GM11168 (cell line): ENCODE data around the gene CAMSAP2.

Source experiments
- in situ Hi-C: fragments of 300-500 bp; cut with MboI; formaldehyde crosslinking; loops from one replicate; pipeline ENCODE4 v1.12.0; 2022; ENCODE audit warnings: low sequenced_read_pairs; ENCODE audit not compliant: unreplicated experiment

Gene CAMSAP2

DNA sequence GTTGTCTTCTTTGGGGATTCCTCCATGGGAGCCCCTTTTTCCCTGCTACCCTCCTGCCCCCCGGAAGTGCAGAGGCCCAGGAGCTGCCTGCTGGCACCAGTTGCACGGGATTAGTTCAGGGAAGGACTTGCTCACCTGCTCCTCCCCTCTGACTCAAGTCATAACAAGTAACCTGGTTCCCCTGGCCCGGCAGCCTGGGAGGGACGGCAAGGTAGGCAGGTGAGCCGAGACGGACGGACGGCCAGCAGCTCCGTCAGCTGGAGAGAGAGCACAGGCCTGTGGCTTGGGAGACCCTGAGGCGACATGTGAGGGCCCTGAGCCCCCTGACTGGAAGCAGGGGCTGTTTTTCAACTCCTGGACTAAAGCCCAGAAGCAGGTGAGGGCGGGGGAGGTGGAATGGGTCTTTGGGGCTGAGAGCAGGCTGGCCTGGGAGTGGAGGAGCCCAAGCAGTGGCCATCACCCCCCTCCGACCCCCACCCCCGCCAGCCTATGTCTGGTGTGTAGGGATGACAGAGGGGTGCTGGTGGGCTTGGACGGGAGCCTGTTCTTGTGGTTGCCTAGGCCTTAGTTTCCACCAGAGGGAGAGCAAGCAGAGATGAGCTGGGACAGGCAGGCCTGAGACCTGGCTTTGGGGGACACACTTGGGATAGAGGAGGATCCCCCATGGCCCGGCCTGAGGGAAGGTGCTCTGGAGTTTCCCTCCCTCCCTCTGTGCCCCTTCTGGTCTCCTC, 156.2 kb downstream of the CAMSAP2 start, which contains the start of gene INAVA:
TSS of gene INAVA (plus strand) at position 189 of the 731 bp plus-strand sequence. CDS start 3,501 bp downstream, outside the sequence.
- in situ Hi-C loops: no loop called here

DNA sequence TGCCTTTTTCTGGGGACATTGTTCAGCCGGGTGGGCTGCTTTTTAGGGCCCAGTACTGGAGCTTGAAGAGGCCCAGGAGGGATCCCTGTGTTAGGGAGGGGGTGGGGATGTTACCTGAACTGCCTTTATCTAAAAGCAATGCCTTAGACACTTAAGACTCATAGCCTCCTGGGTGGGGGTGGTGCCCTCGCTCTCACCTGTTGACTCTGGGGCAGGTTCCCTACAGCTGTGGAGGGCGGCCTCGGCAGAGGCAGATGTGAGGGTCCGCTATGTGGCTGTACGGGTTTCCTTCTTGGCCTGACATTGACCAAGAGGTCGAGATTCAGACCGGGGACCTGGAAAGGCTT, 156.7 kb downstream of the CAMSAP2 start:
- in situ Hi-C loops: no loop called here

DNA sequence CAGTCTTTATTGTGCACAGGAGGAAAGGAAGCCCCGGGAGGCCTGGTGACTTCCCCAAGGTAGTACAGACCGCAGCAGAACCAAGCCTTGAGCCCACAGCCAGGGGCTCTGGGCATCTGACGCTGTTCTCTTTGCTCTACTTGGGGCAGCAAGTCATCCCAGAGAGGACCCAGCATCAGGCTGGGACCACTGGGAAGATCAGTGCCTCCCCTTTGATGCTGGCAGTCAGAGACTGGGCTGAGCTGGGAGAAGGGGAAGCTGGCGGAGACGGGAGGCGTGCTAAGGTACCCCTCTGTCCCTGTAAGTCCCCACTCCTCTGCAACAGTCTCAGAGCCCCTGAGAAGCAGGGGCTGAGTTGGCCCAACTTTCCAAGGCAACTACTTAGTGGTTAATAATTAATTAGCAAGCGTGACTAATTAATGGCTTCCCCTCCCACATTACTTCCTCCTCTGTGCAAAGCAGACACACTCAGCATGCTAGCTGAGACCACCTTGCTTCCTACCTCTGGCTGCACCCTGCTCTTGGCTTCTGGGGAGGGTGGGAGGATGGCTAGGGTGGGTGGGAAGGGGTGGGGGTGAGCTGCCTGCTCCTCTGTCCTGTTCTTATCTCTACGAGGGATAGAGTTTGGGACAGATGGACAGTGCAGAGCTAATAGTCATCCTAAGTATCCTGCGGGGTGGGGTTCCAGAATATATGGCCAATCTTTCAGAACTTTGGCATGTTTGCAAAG, 157.3 kb downstream of the CAMSAP2 start:
- in situ Hi-C loops: no loop called here

DNA sequence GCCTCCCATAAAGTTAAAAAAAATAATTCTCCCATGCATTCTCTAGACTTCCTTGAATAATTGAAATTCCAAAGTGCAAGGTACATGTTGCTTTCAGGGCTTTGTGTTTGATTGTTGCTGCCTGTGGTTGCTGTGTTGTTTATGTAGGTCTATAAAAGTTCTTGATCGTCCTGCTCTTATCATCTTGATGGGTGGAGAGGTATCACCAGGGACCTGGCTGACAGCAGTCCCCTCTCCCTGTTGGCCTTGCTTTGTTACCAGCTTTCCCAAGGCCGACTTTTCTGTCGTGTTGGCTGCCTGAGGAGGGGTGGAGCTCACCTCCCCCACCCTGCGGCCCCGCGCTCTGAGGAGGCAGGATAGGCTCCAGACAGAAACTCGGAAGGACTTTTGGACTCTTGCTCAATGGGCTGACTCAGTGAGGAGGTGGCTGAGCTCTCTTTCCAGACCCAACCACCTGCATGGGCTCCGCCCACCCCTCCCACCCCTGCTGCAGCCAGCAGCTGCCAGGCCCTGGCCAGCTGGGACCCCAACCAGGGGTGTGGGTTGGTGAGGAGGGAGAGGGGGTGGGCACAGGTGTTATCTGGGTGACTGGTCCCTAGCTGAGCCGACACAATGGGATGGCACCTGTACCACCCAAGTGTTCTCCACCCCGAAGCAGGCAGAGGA, 158.0 kb downstream of the CAMSAP2 start:
- in situ Hi-C loops: no loop called here

DNA sequence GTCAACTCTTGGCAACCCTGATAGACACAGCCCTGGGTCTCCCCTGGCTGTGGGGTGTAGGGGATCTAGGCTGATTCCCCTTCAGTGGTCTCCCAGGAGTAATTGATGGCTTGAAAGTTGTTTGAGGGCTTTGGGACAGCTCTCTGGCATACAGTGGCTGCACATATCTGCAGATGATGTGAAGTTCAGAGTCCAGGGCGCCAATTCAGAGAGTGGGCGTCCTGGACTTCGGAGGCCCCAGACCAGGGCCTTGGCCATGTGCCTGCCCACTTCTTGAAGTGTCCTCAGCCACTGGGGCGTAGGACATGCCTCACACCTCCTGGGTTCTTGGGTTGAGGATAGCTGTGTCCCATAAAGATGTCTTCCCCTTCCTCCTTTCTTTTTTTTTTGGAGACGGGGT, 158.6 kb downstream of the CAMSAP2 start:
- in situ Hi-C loops: no loop called here

DNA sequence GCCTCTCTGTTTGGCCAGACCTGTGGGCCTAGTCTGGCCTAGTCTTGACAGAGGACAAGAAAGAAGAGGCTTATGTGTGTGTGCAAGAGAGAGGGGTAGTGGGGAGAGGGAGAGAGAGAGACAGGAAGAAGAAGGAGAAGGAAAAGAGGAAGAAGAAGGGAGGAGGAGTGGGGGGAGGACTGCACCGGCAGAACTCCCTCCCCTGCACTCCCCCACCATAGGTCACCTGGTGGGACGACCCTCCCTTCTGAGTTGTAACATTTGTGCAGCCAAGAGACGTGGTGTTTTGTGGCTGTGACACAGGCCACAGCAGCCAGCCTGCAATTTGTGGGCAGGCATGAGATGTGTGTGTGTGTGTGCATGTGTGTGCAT, 160.3 kb downstream of the CAMSAP2 start:
- in situ Hi-C loops: no loop called here

DNA sequence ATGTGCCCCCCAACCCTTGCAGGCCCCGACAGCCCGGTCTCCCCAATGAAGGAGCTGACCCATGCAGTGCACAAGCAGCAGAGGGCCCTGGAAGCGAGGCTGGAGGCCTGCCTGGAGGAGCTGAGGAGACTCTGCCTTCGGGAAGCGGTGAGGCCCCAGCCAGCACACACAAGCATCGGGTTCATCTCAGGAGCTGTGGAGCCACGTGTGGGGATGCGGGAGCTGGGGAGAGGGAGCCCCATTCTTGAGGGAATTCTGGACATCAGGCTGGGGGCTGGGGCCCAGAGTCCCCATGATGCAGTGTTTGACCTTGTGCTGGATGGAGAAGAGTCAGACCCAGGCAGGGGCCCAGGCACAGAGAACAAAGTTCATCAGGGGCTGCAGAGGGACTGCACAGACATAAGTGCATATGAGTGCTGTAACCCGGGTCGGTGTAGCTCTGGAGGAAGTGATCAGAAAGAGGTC, 160.8 kb downstream of the CAMSAP2 start:
- in situ Hi-C loops: no loop called here

DNA sequence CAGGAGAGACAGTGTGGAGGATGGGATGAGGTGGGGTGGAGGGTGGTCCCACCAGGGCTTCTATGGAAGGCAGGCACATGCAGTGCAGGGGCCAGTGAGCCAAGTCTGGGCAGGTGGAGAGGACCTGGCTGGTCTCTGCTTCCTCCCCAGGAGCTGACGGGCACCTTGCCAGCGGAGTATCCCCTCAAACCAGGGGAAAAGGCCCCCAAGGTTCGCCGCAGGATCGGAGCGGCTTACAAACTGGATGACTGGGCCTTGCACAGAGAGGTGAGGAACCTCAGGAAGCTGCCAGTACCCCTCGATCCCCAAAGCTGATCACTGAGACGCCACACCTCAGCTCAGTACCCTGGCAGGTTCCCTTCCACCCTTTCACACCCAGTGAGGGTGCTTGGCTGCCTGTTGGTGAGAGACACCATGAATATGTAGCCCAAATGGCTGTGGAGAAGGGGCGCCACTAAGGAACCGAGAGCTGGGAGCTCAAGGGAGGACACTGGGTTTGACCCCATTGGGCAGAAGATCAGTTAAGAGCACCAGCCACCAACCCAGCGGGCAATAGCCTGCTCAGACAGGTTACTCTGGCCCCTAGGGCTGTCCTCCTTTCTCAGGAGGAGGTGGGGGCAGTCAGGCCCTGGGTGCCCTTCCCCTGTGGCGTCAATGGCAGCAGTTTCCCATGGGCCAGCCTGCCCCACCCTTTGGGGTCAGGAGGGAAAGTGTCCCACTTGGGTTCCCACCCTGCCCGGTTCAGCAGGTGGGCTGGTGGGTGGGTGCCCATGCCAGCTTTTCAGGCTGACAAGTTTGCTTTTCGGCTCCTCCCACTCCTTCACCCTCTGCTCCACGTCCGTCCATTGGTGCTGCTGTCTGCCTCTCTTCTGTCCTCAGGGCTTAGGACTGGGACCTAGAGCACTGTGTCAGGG, 161.5 kb downstream of the CAMSAP2 start:
- in situ Hi-C loops: no loop called here

DNA sequence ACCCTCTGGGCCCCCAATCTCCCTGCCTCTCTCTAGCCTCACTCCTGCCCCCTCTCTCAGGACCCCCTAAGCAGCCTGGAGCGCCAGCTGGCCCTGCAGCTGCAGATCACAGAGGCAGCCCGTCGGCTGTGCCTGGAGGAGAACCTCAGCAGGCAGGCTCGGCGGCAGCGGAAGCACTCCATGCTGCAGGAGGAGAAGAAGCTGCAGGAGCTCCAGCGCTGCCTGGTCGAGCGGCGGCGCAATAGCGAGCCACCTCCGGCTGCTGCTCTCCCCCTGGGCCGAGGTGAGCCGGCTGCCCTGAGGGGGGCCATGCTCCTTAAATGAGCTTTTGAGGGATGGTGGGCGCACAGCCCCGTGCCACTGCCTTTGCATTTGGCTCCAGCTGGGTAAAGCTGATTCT, 162.2 kb downstream of the CAMSAP2 start:
- in situ Hi-C loops: no loop called here

DNA sequence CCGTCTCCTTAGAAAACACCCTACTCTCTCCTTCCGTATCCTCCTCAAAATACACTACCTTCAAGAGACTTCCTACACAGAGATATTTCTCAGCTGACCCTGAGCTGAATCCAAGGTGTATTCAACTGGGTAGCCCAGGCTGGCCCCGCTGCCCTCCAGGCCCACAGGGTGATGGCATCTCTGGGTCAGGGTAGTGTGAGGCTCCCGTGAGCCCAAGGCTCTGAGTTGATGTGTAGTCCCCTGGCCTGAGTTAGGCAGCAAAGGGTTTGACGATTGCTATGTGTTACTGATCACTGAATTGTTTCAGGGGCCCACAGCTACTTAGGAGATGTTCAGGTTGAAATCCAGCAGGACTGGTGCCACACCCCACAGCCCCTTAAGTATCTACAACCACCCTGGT, 162.7 kb downstream of the CAMSAP2 start:
- in situ Hi-C loops: no loop called here

DNA sequence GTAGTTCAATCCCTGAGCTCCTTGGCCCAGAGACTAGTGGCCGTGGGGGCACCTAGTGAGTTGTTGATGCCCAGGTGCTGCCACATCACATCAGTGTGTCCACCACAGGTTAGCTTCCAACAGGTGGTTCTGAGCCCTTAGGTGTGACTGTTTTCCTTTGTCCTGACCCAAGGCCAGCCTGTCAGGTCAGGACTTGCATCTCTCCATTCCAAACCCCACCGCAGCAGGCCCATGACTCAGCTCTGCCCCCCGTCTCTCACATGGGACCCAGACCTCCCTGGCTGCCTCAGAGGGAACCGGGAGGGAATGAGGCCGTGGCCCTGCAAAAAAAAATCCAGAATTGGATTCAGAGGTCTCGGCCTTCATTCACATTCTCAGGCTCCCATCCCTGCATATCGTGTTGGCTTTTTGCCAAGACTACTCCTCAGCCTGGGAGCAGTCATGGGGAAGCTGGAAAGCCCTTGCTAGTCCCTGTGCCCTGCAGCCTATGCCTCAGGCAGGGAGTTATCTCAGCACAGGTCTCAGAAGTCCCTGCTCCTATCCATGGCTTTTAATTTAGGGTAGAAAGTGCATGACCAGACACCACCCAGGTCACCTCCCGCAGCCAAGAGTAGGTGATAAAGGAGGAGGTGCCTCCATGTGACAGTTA, 163.2 kb downstream of the CAMSAP2 start:
- in situ Hi-C loops: no loop called here

DNA sequence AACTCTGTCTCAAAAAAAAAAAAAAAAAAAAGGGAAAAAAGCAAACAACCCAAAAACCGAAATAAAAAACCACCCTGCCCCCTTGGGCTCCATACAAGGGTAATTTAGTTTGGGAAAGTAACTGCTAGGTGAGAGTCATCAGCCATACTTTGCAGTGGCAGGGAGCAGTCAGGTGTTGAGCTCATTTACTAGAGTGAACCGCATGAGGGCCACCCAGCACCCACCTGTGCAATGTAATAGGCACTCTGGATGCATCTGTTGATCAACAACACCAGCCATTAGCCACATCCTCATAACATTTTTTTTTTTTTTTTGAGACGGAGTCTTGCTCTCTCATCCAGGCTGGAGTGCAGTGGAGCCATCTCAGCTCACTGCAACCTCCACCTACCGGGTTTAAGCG, 165.1 kb downstream of the CAMSAP2 start:
- in situ Hi-C loops: no loop called here

DNA sequence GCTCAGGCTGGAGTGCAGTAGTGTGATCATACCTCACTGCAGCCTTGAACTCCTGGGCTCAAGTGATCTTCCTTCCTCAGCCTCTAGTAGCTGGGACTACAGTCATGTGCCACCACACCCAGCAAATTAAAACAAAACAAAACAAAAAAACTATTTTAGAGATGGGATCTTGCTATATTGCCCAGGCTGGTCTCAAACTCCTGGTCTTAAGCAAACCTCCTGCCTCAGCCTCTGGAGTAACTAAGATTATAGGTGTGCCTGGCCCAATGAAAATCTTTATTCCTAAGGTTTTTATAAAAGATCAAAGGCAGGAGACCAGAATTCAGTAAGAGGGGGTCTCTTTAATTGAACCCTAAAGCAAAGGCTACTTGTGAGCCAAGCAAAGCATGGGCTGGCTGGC, 166.1 kb downstream of the CAMSAP2 start:
- in situ Hi-C loops: no loop called here

DNA sequence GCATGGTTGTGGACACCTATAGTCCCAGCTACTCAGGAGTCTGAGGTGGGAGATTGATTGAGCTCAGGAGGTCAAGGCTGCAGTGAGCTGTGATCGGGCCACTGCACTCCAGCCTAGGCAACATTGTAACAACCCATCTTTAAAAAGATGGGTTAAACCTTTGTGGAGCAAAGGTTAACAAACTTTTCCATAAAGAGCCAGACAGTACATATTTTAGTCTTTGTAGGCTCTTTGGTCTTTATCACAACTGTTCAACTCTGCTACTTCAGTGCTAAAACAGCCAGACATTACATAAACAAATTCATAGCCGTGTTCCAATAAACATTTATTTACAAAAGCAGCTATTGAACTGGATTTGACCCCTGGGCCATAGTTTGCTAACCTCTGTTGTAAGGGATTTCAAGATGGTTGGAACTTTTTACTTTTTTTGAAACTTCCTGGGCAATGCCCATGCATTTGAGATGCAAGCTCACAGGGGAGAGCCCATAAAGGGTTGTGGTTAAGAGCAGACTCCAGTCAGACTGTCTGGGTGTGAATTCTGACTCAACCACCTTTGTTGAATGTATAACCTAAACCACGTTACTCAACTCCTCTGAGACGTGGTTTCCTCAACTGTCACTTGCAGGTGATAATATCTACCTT, 166.8 kb downstream of the CAMSAP2 start:
- in situ Hi-C loops: no loop called here

DNA sequence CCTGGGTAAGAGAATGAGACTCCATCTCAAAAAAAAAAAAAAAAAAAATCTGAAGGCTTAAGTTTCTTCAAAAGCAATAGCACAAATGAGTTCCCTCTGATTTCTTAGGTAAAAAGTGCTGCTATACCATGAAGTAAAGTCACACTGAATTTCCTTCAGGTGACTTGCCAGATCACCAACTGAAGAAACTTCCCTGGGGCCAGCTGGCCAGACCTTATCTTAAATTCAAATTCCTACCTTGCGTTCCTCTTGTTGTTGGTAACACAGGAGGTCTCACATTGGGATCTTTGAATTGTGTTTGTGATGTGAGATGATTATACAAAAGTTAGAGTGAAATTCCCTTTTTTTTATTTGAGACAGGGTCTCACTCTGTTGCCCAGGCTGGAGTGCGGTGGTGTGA, 167.8 kb downstream of the CAMSAP2 start:
- in situ Hi-C loops: no loop called here

DNA sequence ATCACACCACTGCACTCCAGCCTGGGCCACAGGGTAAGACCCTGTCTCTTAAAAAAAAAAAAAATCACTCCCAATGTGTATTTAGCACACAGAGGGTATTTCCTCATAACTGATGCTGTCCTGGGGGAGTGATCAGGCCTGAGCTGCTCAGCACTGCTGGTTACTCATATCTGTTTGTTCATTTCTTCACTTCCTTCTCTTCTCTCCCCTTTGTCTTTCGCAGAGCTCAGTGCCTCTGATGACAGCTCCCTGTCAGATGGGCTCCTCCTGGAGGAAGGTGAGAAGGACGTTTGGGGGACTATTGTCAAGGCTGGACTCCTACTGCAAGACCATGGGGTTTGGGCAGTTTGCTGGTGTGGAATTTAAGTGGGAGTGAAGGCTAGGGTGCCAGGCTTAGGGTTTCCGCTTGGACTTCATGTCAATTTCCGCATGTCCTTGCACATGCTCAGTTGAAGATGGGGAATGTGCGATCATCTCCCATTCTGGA, 169.0 kb downstream of the CAMSAP2 start:
- in situ Hi-C loops: no loop called here

DNA sequence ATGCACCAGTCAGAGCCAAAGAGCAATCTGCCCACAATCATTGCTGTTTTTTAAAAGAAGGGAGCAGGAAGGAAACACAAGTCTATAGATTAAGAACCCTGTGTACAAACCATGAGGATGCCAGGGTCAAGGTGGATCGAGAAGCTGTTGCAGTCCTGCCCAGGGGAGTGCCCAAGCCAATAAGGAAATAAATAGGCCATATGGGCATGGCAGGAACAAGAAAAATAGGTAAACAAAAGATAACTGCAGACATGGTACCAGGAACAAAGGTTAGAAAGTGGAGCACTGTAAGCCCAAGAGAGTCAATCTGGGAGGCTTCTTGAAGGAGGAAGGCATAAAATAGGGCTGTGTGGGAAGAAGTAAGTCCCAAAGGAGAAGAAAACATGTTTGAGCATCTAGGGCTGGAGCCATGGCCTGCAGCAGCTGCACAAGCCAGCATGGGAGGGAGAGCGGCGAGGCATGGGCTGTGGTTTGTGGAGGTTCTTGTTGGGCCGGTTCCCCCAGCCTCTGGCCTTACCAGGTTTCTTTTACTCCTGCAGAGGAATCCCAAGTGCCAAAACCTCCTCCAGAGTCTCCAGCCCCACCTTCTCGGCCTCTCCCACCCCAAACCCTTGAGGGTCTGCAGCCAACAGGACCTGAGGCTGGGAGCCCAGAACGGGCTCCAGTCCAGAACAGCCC, 169.6 kb downstream of the CAMSAP2 start:
- in situ Hi-C loops: no loop called here

DNA sequence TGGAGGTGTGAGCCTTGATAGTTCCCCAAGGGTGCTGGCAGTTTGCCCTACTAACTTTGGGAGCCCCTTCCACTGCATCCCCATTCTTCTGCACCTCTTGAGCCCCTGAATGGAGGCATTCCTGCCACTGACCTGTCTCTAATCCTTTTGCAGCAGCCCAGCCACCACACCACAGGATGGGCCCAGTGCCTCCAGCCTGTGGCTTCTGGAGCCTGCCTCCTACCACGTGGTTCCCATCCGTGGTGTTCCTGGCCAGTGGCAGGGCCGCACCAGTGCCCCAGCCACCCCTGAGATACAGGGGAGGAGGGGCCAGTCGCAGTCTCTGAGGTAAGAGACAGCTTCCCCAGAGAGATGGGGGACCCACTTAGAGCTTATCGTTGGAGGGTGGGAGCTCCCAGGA, 170.4 kb downstream of the CAMSAP2 start:
- in situ Hi-C loops: no loop called here
